ENCODE data around the gene RIT2.

GRCh38 chr18:42920621-42921020 is 194.9 kb downstream of the RIT2 start:
- TF ChIP-seq CTCF (IDR thresholded peaks at IDR 0.05) = no peak
- TF ChIP-seq MAX (CRISPR knock-in tag; IDR thresholded peaks at IDR 0.05) = no peak
- no peak for TF ChIP-seq ELF4 (CRISPR knock-in tag; IDR thresholded peaks at IDR 0.05; ENCODE audit: low read depth)
- no peak for TF ChIP-seq E2F1 (CRISPR knock-in tag; IDR thresholded peaks at IDR 0.05)
- TF ChIP-seq ZNF281 (CRISPR knock-in tag; IDR thresholded peaks at IDR 0.05) = no peak
- TF ChIP-seq CREB1 (CRISPR knock-in tag; IDR thresholded peaks at IDR 0.05) = no peak
- TF ChIP-seq TEAD1 (CRISPR knock-in tag; IDR thresholded peaks at IDR 0.05) = no peak
- no peak for TF ChIP-seq MXD4 (CRISPR knock-in tag; IDR thresholded peaks at IDR 0.05; ENCODE audit: borderline replicate concordance)
- TF ChIP-seq ATF2 (CRISPR knock-in tag; IDR thresholded peaks at IDR 0.05; ENCODE audit: borderline replicate concordance, low read depth) = no peak
- TF ChIP-seq NR1H2 (CRISPR knock-in tag; IDR thresholded peaks at IDR 0.05) = no peak
- no peak for TF ChIP-seq TCF7 (CRISPR knock-in tag; IDR thresholded peaks at IDR 0.05; ENCODE audit: low read depth)

Measured in WTC11 (cell line).